AG04450 (cell line): ENCODE results near the gene COL2A1. TPM values are rescaled to one million over a fixed set of nuclear protein-coding genes. Genes with fewer than 3 reads are reported as not detected.

Experiments
- CTCF ChIA-PET: fragments of 300-600, 350-600 bp; formaldehyde crosslinking; extraction: SDS; loops from one replicate; lab custom pipeline; 2022; ENCODE audit warnings: antibody characterized with exemption, inconsistent platforms; lab: Charles Lee
- POLR2A ChIA-PET: fragments of 350-600 bp; formaldehyde crosslinking; extraction: SDS; loops from one replicate; lab custom pipeline; 2021; ENCODE audit warnings: antibody characterized with exemption, inconsistent platforms; lab: Yijun Ruan, JAX
- DNase-seq: peaks from one replicate; pipeline ENCODE4 v3.0.0-alpha.2; 2011; ENCODE audit warnings: low read depth, low spot score
- H3K27ac ChIP-seq: one replicate; pipeline ENCODE4 v1.5.1; 2012; ENCODE audit warnings: low read depth, low read length, control low read depth
- H3K27me3 ChIP-seq: one replicate; pipeline ENCODE4 v1.6.0; 2012; ENCODE audit warnings: low read length; ENCODE audit not compliant: control insufficient read depth, insufficient read depth
- H3K4me3 ChIP-seq: 2 replicates; pipeline ENCODE4 v1.5.1; 2011; ENCODE audit warnings: mild to moderate bottlenecking, low read depth, low read length, control low read depth
- H3K9me3 ChIP-seq: 2 replicates; pipeline ENCODE4 v1.5.1; 2012; ENCODE audit warnings: low read length; ENCODE audit not compliant: control insufficient read depth, insufficient read depth
- CTCF ChIP-seq: IDR thresholded peaks from 2 replicates; pipeline ENCODE4 v1.5.1; 2011; ENCODE audit warnings: low read depth, low read length, control low read depth, inconsistent platforms
- polyA plus RNA-seq: library from polyadenylated mRNA; depleted of rRNA; stranded (reverse); fragments of >200 nt; gene quantifications from 2 replicates; pipeline ENCODE4 v1.2.3, GENCODE V29; 2011

Gene COL2A1
- polyA plus RNA-seq, 1 experiment = not detected

DNA sequence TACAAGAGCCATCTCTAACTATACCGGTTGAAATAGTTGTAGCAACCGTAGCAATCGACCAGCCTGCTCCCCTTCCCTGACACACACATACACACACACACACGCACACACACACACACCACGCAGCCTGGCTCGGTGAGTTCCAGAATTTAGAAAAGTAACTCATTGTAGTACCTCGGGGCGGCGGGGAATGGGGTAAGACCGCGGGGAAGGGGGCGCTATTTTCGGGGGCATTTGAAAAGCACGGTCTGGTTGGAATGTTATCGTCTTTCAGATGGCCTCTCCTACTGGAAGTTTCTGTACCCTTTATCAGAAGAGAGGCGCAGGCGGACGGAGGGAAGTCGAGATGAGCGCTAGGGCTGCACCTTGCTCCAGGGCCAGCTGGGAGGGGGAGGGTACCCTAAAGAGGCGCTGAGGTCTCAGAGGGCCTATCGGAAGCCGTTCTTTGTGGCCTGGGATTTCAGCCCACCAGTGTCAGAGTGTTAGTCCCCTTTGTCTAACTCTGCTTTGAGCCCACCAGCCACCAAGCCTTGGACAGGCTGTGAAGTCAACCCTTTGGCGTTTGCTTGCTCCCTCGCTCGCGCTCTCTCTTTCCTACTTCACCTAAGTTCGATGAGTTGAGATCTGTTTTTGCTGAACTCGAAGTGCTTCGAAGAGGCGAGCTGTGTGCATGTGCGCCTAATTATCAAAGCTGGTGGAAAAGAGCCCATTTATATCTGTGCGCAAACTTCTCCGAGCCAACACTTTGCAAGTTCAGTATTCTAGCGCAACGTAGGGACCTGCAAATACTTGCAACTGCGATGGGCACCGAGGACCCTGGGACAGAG lies 837 bp downstream of the COL2A1 start:
- Histone ChIP-seq H3K4me3 (no peak overlapping the region), H3K27me3 (peaks cover 92% of the 10 kb centered on the region), H3K27ac (no peak overlapping the region), H3K9me3 (no peaks in the 10 kb centered on the region; the same call in 1 of the 2 replicates)
- ChIA-PET POLR2A (no interaction called here), CTCF (interaction anchor here (0.5 kb wide), 1 partner anchor 213 kb away, joined by 3 read pairs; no protein-coding TSS in a partner anchor)
- TF ChIP-seq CTCF = 0 out of 2 replicates have a peak, but pooled peaks have one; percentile 1
- no peak for DNase-seq

GRCh38 chr12:48002773-48003218 lies 1.5 kb downstream of the COL2A1 start:
- H3K27me3 ChIP-seq = peaks cover 95% of the 10 kb centered on the region

GRCh38 chr12:48002414-48002730 lies 1.9 kb downstream of the COL2A1 start:
- H3K4me3 ChIP-seq = peak overlapping the region; percentile 58
- ChIA-PET CTCF (interaction anchor here (0.6 kb wide), 1 partner anchor 100 kb away, joined by 5 read pairs; no protein-coding TSS in a partner anchor), POLR2A (interaction anchor here (0.5 kb wide), 1 partner anchor 182 kb away, joined by 11 read pairs; no protein-coding TSS in a partner anchor)
- no peaks in the 10 kb centered on the region; the same call in 1 of the 2 replicates for H3K9me3 ChIP-seq
- H3K27ac ChIP-seq = no peak overlapping the region
- H3K27me3 ChIP-seq = peaks cover 95% of the 10 kb centered on the region
- TF ChIP-seq CTCF = no peak
- DNase-seq = no peak

More at GRCh38 chr12:48002773-48003218, 1.5 kb downstream of the COL2A1 start:
- H3K4me3 ChIP-seq = 0 out of 2 replicates have a peak overlapping the region, but pooled peaks have one; percentile 17
- ChIA-PET CTCF (interaction anchor here (0.6 kb wide), 1 partner anchor 100 kb away, joined by 5 read pairs; no protein-coding TSS in a partner anchor), POLR2A (no interaction called here)
- peak overlapping the region; percentile 2 for H3K27ac ChIP-seq
- TF ChIP-seq CTCF = no peak
- H3K9me3 ChIP-seq = no peaks in the 10 kb centered on the region; the same call in 1 of the 2 replicates
- no peak for DNase-seq

DNA sequence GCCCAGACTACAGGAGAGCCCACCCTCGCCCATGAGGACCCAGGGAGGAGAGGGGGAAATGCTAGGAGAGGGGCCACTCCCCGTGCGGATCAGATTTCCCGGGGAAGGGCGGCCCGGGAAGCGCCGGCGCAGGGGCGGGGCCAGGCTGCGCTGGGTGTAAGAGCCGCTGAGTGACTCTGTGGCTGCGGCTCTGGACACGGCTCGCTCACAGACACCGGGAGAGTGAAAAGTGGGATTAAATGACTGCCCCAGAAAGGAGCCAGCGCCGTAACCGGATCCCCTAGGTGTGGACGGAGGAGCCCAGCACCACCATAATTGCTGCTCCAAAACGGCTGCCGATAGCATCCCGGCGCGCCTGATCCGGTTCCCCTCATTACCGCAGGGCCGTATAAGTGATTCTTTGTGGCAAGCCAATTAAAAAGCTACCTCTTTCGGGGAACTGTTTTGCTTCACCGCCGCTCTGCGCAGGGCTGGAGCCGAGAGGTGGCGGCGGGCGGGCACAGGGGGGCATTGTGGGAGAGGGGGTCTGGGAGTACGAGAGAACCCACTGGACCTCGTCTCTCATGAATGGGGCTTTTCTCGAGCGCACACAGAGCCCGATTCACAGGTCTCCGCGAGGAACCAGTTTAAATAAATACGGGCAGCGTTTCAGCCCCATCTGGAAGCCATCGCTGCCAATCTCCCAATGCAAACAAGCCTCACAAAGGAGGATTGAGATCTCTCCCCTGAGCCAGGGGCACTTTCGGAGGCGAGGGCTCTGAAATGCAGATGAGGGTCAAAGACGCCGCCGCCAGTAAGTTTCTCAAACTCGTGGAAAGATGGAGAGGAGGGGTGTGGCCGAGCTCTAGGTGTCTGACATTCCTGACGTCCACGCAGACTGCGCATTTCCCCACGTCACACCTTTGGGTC lies 2.5 kb downstream of the COL2A1 start:
- no peak for DNase-seq
- TF ChIP-seq CTCF = no peak
- ChIA-PET CTCF (interaction anchor here (0.6 to 1.4 kb wide), 2 partner anchors 11 to 101 kb away, joined by 3 to 5 read pairs; no protein-coding TSS in a partner anchor), POLR2A (interaction anchor here (0.5 kb wide), 1 partner anchor 181 kb away, joined by 11 read pairs; no protein-coding TSS in a partner anchor)
- Histone ChIP-seq H3K27me3 (peaks cover 95% of the 10 kb centered on the region), H3K9me3 (no peaks in the 10 kb centered on the region; the same call in 1 of the 2 replicates), H3K27ac (no peak overlapping the region), H3K4me3 (peak overlapping the region; percentile 58)
